IMR-90 (cell line): ENCODE data around the gene SBK3. TPM values are rescaled to one million over a fixed set of nuclear protein-coding genes. Genes with fewer than 3 reads are reported as not detected.

Source experiments
- ATAC-seq: fragments of 200-7000 bp; cut with Tn5 transposase; 2 replicates; pipeline ENCODE4 v1.9.1; 2020; ENCODE audit warnings: low read depth, mild to moderate bottlenecking, moderate library complexity
- BruUV-seq: library from RNA; stranded (reverse); fragments of 400-500 nt; replicated peaks from 2 replicates; lab custom pipeline; 2021; lab: Mats Ljungman, UMichigan
- CTCF ChIA-PET: fragments of 300-600 bp; formaldehyde crosslinking; extraction: SDS; loops from one replicate; lab custom pipeline; 2021; ENCODE audit warnings: antibody characterized with exemption; lab: Yijun Ruan, JAX
- POLR2A ChIA-PET: fragments of 300-600 bp; sonication (Branson Sonifier 250); formaldehyde crosslinking; loops from one replicate; lab custom pipeline; 2022; ENCODE audit warnings: antibody characterized with exemption; ENCODE audit not compliant: unreplicated experiment; lab: Charles Lee
- DNase-seq: peaks from one replicate; pipeline ENCODE4 v3.0.0; 2013
- H2AFZ ChIP-seq: replicated peaks from 2 replicates; pipeline ENCODE3; 2013; ENCODE audit warnings: low read length, mild to moderate bottlenecking; ENCODE audit not compliant: poor library complexity
- H2AK5ac ChIP-seq: 2 replicates; pipeline ENCODE4 v1.6.1; 2013; ENCODE audit warnings: low read depth, low read length, inconsistent platforms
- H2AK9ac ChIP-seq: replicated peaks from 2 replicates; pipeline ENCODE3; 2013; ENCODE audit warnings: mild to moderate bottlenecking, low read depth, low read length, moderate library complexity; ENCODE audit not compliant: poor library complexity
- H2BK120ac ChIP-seq: 2 replicates; pipeline ENCODE4 v1.6.1; 2013; ENCODE audit warnings: low read depth, low read length, inconsistent platforms
- H2BK15ac ChIP-seq: 3 replicates; pipeline ENCODE4 v1.6.1; 2013; ENCODE audit warnings: low read depth, low read length, inconsistent platforms
- H2BK20ac ChIP-seq: 2 replicates; pipeline ENCODE4 v1.6.1; 2013; ENCODE audit warnings: low read depth, mild to moderate bottlenecking, inconsistent platforms, low read length, moderate library complexity
- H2BK5ac ChIP-seq: 2 replicates; pipeline ENCODE4 v1.6.1; 2013; ENCODE audit warnings: mild to moderate bottlenecking, low read depth, low read length, inconsistent platforms; ENCODE audit not compliant: poor library complexity, severe bottlenecking
- H3K14ac ChIP-seq: replicated peaks from 2 replicates; pipeline ENCODE4 v1.6.1; 2013; ENCODE audit warnings: low read depth, low read length, inconsistent platforms
- H3K18ac ChIP-seq: 2 replicates; pipeline ENCODE4 v1.6.1; 2013; ENCODE audit warnings: low read depth, low read length, control low read depth
- H3K23ac ChIP-seq: 2 replicates; pipeline ENCODE4 v1.6.1; 2013; ENCODE audit warnings: low read depth, low read length, inconsistent platforms
- H3K27ac ChIP-seq: 2 replicates; pipeline ENCODE4 v1.5.1; 2013; ENCODE audit warnings: mild to moderate bottlenecking, control low read depth, low read length; ENCODE audit not compliant: insufficient read depth
- H3K27me3 ChIP-seq: 2 replicates; pipeline ENCODE4 v1.6.1; 2013; ENCODE audit warnings: low read length; ENCODE audit not compliant: control insufficient read depth, insufficient read depth
- H3K36me3 ChIP-seq: 2 replicates; pipeline ENCODE4 v1.6.1; 2013; ENCODE audit warnings: low read length, mixed read lengths; ENCODE audit not compliant: control insufficient read depth, insufficient read depth
- H3K4ac ChIP-seq: 2 replicates; pipeline ENCODE4 v1.6.1; 2013; ENCODE audit warnings: low read depth, low read length, inconsistent platforms
- H3K4me1 ChIP-seq: 2 replicates; pipeline ENCODE4 v1.6.1; 2013; ENCODE audit warnings: low read length, mixed read lengths; ENCODE audit not compliant: control insufficient read depth, insufficient read depth
- H3K4me2 ChIP-seq: 2 replicates; pipeline ENCODE4 v1.6.1; 2013; ENCODE audit warnings: low read depth, mild to moderate bottlenecking, control low read depth, low read length, moderate library complexity
- H3K4me3 ChIP-seq: 2 replicates; pipeline ENCODE4 v1.5.1; 2013; ENCODE audit warnings: low read depth, mild to moderate bottlenecking, control low read depth, low read length, moderate library complexity; ENCODE audit not compliant: insufficient read depth
- H3K56ac ChIP-seq: 2 replicates; pipeline ENCODE4 v1.6.1; 2013; ENCODE audit warnings: low read length, inconsistent platforms; ENCODE audit not compliant: insufficient read depth; ENCODE audit errors: extremely low read depth
- H3K79me1 ChIP-seq, 2 experiments: 2 replicates each; pipeline ENCODE4 v1.6.1; 2013; ENCODE audit warnings: low read length in 2 of 2, inconsistent platforms in 1 of 2, low read depth in 1 of 2
- H3K9ac ChIP-seq: 2 replicates; pipeline ENCODE4 v1.6.1; 2013; ENCODE audit warnings: low read depth, low read length, control low read depth
- H3K9me1 ChIP-seq: 2 replicates; pipeline ENCODE4 v1.6.1; 2013; ENCODE audit warnings: low read length, inconsistent platforms; ENCODE audit not compliant: insufficient read depth
- H3K9me3 ChIP-seq: 2 replicates; pipeline ENCODE4 v1.6.1; 2013; ENCODE audit warnings: low read length; ENCODE audit not compliant: control insufficient read depth, insufficient read depth
- H4K20me1 ChIP-seq: 2 replicates; pipeline ENCODE4 v1.6.1; 2013; ENCODE audit warnings: low read length, inconsistent platforms; ENCODE audit not compliant: insufficient read depth
- H4K5ac ChIP-seq: 2 replicates; pipeline ENCODE4 v1.6.1; 2013; ENCODE audit warnings: mild to moderate bottlenecking, low read depth, low read length, control low read depth
- H4K8ac ChIP-seq, 2 experiments: 2 replicates each; pipeline ENCODE4 v1.6.1; 2013; ENCODE audit warnings: low read depth in 2 of 2, low read length in 2 of 2, control low read depth in 1 of 2, inconsistent platforms in 1 of 2
- H4K91ac ChIP-seq: 2 replicates; pipeline ENCODE4 v1.6.1; 2013; ENCODE audit warnings: low read depth, low read length, inconsistent platforms; ENCODE audit not compliant: insufficient read depth
- BHLHE40 ChIP-seq: fragments of 150-350 bp; IDR thresholded peaks from 2 replicates; pipeline ENCODE4 v1.6.1; 2016; ENCODE audit warnings: mild to moderate bottlenecking, low read depth, low read length
- MAFK ChIP-seq: IDR thresholded peaks from 2 replicates; pipeline ENCODE4 v1.6.1; 2012; ENCODE audit warnings: low read depth, low read length, improper control_type of control experiment
- RCOR1 ChIP-seq: IDR thresholded peaks from 2 replicates; pipeline ENCODE4 v1.6.1; 2012; ENCODE audit warnings: mild to moderate bottlenecking, low read length, improper control_type of control experiment; ENCODE audit not compliant: insufficient replicate concordance
- WGBS, 2 experiments: methylation state at CpG; one replicate each; pipeline versions ENCODE4 v1.1.5 to v1.1.7; 2013; ENCODE audit warnings: missing lambda C conversion rate in 2 of 2; ENCODE audit not compliant: insufficient read length in 1 of 2; ENCODE audit errors: extremely low coverage in 2 of 2; 5-methylcytosine and 5-hydroxymethylcytosine counted together
- dilution Hi-C: fragments of 300-500 bp; cut with HindIII; formaldehyde crosslinking; loops from one replicate; pipeline ENCODE4 v1.14.3; 2018; ENCODE audit warnings: low sequenced_read_pairs; ENCODE audit not compliant: unreplicated experiment
- in situ Hi-C: fragments of 300-500 bp; cut with MboI; formaldehyde crosslinking; loops from 3 replicates; pipeline ENCODE4 v1.14.3; 2019; ENCODE audit warnings: low sequenced_read_pairs, inconsistent platforms, mixed read lengths
- intact Hi-C: fragments of 100-400 bp; cut with micrococcal nuclease; formaldehyde crosslinking; loops from 2 replicates; pipeline ENCODE4 v1.10.0; 2022
- polyA plus RNA-seq, 3 experiments: library from polyadenylated mRNA; depleted of rRNA; stranded (reverse); fragments of >200 nt; gene quantifications; 2 replicates each; pipeline ENCODE4 v1.2.3, GENCODE V29; 2012; ENCODE audit warnings: low replicate concordance in 1 of 3
- total RNA-seq: library from RNA; depleted of rRNA; stranded (reverse); fragments of >200 nt; gene quantifications from 2 replicates; pipeline ENCODE4 v1.2.3, GENCODE V29; 2012
- TF ChIP-seq, protein P1 (sequence below): fragments of 150-350 bp; IDR thresholded peaks from 2 replicates; pipeline ENCODE4 v1.6.1; 2017; ENCODE audit warnings: mild to moderate bottlenecking, antibody characterized with exemption, low read length, low read depth
- TF ChIP-seq, protein P2 (sequence below): conservative IDR thresholded peaks from 2 replicates; pipeline ENCODE4 v1.5.1; 2012; ENCODE audit warnings: mild to moderate bottlenecking, low read depth, low read length, improper control_type of control experiment

SBK3 gene
- total and polyA plus RNA-seq, 2 of the 4 experiments (the other 2 are of a cell fraction), result 0.05 to 0.18 TPM

DNA sequence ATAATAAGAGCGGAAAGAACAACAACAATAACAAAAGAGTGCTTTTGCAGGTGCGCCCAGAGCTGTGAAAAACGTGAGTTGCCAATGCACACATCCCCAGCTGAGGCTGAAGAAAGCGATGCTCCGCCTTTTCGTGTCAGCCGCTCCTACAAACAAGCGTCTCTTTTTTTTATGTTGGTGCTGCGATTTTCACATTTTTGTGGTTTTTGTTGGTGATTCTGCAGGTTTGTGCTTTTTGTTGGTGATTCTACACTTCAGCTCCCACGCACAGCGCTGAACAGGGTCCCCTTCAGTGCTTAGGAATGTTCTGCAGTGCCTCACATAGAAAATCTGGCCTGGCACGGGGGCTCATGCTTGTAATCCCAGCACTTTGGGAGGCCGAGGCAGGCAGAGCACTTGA lies 7.3 kb upstream of the SBK3 start:
- Histone ChIP-seq H3K4ac (peak overlapping the region; percentile 70; the same call in 1 of the 2 replicates), H2BK20ac (0 out of 2 replicates have a peak overlapping the region, but pooled peaks have one; percentile 75), H3K9me3 (no peaks in the 10 kb centered on the region), H2AK5ac (no peak overlapping the region), H2AFZ (peak overlapping the region; percentile 23), H3K4me1 (peaks cover 18% of the 10 kb centered on the region), H4K5ac (no peak overlapping the region), H4K8ac (no peak overlapping the region; a peak in 1 of 4 replicates), H2BK5ac (no peak overlapping the region), H4K91ac (peak overlapping the region; percentile 48), H3K9ac (no peak overlapping the region), H3K27ac (no peak overlapping the region), H3K4me2 (0 out of 2 replicates have a peak overlapping the region, but pooled peaks have one; percentile 2), H3K36me3 (no peaks in the 10 kb centered on the region), H3K4me3 (no peak overlapping the region), H3K18ac (no peak overlapping the region; the same call in 1 of the 2 replicates), H2BK15ac (no peak overlapping the region; the same call in 2 of the 3 replicates), H4K20me1 (no peaks in the 10 kb centered on the region), H3K56ac (no peak overlapping the region), H3K27me3 (no peaks in the 10 kb centered on the region; the same call in 1 of the 2 replicates), H2AK9ac (peak overlapping the region; percentile 7), H3K9me1 (peaks cover 9% of the 10 kb centered on the region), H2BK120ac (peak overlapping the region; percentile 88), H3K14ac (0 out of 2 replicates have a peak overlapping the region, but pooled peaks have one; percentile 47), H3K23ac (no peak overlapping the region), H3K79me1 (no peaks in the 10 kb centered on the region; a peak in 1 of 4 replicates)
- CTCF ChIA-PET, result no interaction called here
- intact Hi-C loops (loop anchor here (2.0 kb wide), 1 partner anchor 28 kb away; the partner anchor contains the start of gene ZNF579), in situ Hi-C loops (no loop called here), dilution Hi-C loops (no loop called here)
- WGBS, 2 experiments, result 17% methylated on average over 1 of the region's 13 CpGs; no CpG with 5 or more reads in 1 of the 2 experiments
- ATAC-seq, result peak; percentile 65
- no TSS peak for BruUV-seq
- POLR2A ChIA-PET, result interaction anchor here (1.1 kb wide), 1 partner anchor 72 kb away, joined by 3 read pairs; the partner anchor contains the start of gene ZNF784
- TF ChIP-seq, protein P1, sequence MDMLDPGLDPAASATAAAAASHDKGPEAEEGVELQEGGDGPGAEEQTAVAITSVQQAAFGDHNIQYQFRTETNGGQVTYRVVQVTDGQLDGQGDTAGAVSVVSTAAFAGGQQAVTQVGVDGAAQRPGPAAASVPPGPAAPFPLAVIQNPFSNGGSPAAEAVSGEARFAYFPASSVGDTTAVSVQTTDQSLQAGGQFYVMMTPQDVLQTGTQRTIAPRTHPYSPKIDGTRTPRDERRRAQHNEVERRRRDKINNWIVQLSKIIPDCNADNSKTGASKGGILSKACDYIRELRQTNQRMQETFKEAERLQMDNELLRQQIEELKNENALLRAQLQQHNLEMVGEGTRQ, result no peak
- peak; percentile 80; the same call in 1 of the 2 replicates for TF ChIP-seq BHLHE40
- no peak for TF ChIP-seq RCOR1
- TF ChIP-seq MAFK, result peak; percentile 33; the same call in 1 of the 2 replicates
- TF ChIP-seq, protein P2, sequence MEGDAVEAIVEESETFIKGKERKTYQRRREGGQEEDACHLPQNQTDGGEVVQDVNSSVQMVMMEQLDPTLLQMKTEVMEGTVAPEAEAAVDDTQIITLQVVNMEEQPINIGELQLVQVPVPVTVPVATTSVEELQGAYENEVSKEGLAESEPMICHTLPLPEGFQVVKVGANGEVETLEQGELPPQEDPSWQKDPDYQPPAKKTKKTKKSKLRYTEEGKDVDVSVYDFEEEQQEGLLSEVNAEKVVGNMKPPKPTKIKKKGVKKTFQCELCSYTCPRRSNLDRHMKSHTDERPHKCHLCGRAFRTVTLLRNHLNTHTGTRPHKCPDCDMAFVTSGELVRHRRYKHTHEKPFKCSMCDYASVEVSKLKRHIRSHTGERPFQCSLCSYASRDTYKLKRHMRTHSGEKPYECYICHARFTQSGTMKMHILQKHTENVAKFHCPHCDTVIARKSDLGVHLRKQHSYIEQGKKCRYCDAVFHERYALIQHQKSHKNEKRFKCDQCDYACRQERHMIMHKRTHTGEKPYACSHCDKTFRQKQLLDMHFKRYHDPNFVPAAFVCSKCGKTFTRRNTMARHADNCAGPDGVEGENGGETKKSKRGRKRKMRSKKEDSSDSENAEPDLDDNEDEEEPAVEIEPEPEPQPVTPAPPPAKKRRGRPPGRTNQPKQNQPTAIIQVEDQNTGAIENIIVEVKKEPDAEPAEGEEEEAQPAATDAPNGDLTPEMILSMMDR, result no peak
- peak; percentile 89 for DNase-seq
